Activated T-cell treated with anti-CD3 and anti-CD28 coated beads, Interleukin-2, amount 50 U/mL, for 72 hours (primary cell): ENCODE results near the gene RSPO1. TPM values are rescaled to one million over a fixed set of nuclear protein-coding genes. Genes with fewer than 3 reads are reported as not detected.

ENCODE experiments used
- ATAC-seq, 2 donors: fragments of 150-1000 bp; cut with Tn5 transposase; replicated peaks in 1 of 2; 2 replicates each; pipeline ENCODE4 v1.10.0; 2021; ENCODE audit warnings: moderate library complexity in 2 of 2, mild to moderate bottlenecking in 1 of 2
- DNase-seq, 2 donors: peaks; one replicate each; pipeline ENCODE4 v3.0.0; 2021 to 2022; ENCODE audit warnings: mixed read lengths in 1 of 2
- H3K27ac Mint-ChIP-seq: one replicate; pipeline ENCODE4 v1.8.0; 2022; ENCODE audit warnings: mild to moderate bottlenecking, moderate library complexity, mixed read lengths
- H3K27me3 Mint-ChIP-seq: one replicate; pipeline ENCODE4 v1.8.0; 2022; ENCODE audit warnings: low read depth, mixed read lengths
- H3K36me3 Mint-ChIP-seq, 2 donors: one replicate each; pipeline ENCODE4 v1.8.0; 2022; ENCODE audit warnings: mixed read lengths in 2 of 2, mild to moderate bottlenecking in 1 of 2; ENCODE audit not compliant: insufficient read depth in 2 of 2
- H3K4me1 Mint-ChIP-seq: one replicate; pipeline ENCODE4 v1.8.0; 2022; ENCODE audit warnings: low read depth, mixed read lengths
- H3K4me3 Mint-ChIP-seq, 2 donors: one replicate each; pipeline ENCODE4 v1.8.0; 2022; ENCODE audit warnings: mild to moderate bottlenecking in 2 of 2, mixed read lengths in 2 of 2, moderate library complexity in 2 of 2
- H3K9me3 Mint-ChIP-seq, 2 donors: one replicate each; pipeline ENCODE4 v1.8.0; 2022; ENCODE audit warnings: mixed read lengths in 2 of 2
- total RNA-seq, 2 donors: library from RNA; stranded (reverse); gene quantifications; one replicate each; pipeline ENCODE4 v1.2.3, GENCODE V29; 2022

The RSPO1 gene
- total RNA-seq, 2 donors from 2014 or later, result not detected

DNA sequence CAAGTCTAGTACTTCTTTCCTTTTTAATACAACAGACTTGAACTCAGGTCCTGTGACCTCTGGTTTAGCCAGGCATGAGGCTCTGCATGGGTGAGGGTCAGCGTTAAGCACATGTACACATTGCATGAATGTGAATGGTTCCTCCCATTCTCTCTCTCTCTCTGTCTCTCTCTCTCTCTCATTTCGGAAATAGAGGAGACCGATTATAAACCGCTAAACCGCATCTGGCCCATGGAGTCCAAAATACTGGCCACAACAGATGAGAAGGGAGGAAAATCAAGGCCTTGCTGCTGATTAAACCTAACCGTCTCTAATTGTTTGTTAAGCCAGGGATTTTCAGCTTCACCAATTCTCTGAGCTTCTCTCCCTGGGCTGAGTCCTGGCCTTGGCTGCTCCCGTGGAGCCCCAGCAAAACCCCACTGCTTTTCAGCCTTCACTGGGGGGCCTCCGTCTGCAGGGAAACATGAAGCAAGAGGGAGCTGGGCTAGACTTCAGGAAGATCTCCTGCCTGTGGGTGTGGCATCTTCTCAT is 6.6 kb downstream of the RSPO1 start:
- no peaks in the 10 kb centered on the region for H3K4me1 Mint-ChIP-seq
- DNase-seq (no peak), ATAC-seq (no peak)
- peaks cover 79% of the 10 kb centered on the region for H3K27me3 Mint-ChIP-seq
- H3K27ac Mint-ChIP-seq, result no peak overlapping the region
- no peaks in the 10 kb centered on the region for H3K36me3 Mint-ChIP-seq
- no peak overlapping the region for H3K4me3 Mint-ChIP-seq
- no peaks in the 10 kb centered on the region for H3K9me3 Mint-ChIP-seq

DNA sequence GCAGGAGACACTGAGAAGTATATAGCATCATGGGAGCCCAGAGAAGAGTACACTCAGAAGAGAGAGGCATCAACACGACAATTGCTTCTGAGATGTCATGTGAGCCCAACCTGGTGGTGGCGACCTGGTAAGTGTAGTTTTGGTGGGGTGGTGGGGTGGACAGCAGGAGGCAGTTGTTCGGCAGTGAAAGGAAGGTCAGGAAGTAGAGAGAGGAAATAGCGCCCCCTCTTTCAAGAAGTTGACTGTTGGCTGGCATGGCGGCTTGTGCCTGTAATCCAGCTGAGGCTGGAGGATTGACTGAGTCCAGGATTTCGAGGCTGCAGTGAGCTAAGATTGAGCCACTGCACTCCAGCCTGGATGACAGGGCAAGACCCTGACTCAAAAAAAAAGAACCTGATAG is 12.6 kb downstream of the RSPO1 start:
- no peaks in the 10 kb centered on the region for H3K36me3 Mint-ChIP-seq
- H3K9me3 Mint-ChIP-seq, result no peaks in the 10 kb centered on the region
- no peak overlapping the region for H3K27ac Mint-ChIP-seq
- peaks cover 44% of the 10 kb centered on the region for H3K27me3 Mint-ChIP-seq
- ATAC-seq (no peak), DNase-seq (no peak)
- H3K4me1 Mint-ChIP-seq, result no peaks in the 10 kb centered on the region
- no peak overlapping the region for H3K4me3 Mint-ChIP-seq

DNA sequence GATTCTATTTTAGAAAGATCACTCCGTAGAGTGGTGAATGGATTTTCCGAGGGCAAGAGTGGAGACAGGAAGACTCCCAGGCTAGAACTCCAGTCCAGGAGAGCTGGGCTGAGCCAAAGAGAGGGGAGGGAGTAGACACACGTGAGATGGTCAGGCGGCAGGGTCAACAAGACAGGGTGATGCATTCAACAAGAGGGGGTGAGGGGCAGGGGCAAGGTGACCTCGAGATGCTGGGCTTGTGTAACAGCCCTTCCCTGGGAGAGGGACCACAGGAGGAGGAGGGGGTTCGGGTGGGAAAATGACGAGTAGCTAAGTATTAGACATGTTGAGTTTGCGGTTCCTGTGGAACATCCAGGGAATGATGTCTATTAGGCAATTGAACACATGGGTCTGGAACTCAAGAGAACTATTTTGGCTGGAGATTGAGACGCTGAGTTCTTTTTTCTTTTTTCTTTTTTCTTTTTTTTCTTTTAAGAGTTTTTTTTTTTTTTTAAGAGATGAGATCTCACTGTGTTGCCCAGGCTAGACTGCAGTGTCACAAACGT is 13.3 kb downstream of the RSPO1 start:
- Mint-ChIP-seq H3K4me1 (no peaks in the 10 kb centered on the region), H3K36me3 (no peaks in the 10 kb centered on the region), H3K9me3 (no peaks in the 10 kb centered on the region), H3K27ac (no peak overlapping the region), H3K4me3 (no peak overlapping the region), H3K27me3 (peaks cover 37% of the 10 kb centered on the region)
- DNase-seq (no peak), ATAC-seq (no peak)

DNA sequence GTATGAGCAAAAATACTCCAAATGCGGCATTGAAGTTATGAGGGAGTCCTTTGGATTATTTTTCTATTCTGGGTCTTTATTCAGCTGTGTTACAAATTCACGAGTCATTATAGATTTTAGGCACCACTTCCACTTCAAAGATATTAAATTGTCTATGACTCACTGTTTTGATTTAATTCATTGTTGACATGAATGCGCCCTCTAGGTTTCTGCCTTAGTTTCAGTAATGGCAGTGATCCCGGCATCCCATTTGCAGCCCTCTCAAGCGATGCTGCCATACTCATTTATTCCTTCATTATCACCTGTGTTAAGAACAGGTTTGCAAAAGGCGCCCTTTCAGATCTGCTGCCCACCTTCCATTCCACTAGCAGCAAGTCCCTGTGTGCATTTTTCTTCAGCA is 14.0 kb downstream of the RSPO1 start:
- Mint-ChIP-seq H3K4me1 (no peaks in the 10 kb centered on the region), H3K27ac (no peak overlapping the region), H3K9me3 (no peaks in the 10 kb centered on the region), H3K27me3 (peaks cover 38% of the 10 kb centered on the region), H3K4me3 (no peak overlapping the region), H3K36me3 (no peaks in the 10 kb centered on the region)
- no peak for DNase-seq
- ATAC-seq, result no peak

DNA sequence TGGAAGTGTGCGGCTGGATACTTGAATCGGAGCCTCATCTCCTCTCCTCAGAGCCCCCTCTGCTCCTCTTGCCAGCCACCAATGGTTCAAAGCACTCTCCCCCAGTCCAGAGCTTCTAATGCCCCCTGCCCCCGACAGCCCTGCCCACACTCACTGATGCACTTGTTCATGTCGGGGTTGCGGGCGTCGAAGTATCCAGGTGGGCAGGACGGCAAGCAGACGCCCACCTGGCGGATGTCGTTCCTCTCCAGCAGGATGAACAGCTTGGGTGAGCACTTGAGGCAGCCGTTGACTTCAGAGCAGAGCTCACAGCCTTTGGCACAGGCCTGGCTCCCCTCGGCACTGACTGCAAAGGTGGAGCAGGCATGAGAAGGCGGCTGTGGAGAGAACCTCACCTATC is 18.4 kb downstream of the RSPO1 start:
- no peaks in the 10 kb centered on the region for H3K4me1 Mint-ChIP-seq
- ATAC-seq, result no peak
- peaks cover 34% of the 10 kb centered on the region for H3K27me3 Mint-ChIP-seq
- H3K27ac Mint-ChIP-seq, result no peak overlapping the region
- H3K9me3 Mint-ChIP-seq, result no peaks in the 10 kb centered on the region
- no peaks in the 10 kb centered on the region for H3K36me3 Mint-ChIP-seq
- no peak for DNase-seq
- H3K4me3 Mint-ChIP-seq, result no peak overlapping the region

DNA sequence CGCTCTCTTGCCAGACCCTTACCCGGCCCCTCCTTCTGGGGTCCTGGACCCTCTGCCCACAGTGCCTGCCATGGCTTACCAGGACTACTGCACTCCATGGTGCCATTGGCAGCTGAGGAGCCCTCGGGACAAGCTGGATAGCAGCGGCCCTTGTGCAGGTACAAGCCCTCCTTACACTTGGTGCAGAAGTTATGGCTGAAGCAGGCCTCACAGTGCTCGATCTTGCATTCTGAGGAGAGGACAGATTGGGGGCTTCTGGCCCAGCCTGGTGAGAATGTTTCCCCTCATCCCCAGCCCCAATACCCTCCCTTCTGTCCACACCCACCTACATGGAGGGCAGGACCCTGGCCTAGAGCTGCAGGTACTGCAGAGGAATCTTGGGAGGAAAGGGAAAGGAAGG is 20.6 kb downstream of the RSPO1 start:
- H3K36me3 Mint-ChIP-seq, result no peaks in the 10 kb centered on the region
- ATAC-seq, result no peak

DNA sequence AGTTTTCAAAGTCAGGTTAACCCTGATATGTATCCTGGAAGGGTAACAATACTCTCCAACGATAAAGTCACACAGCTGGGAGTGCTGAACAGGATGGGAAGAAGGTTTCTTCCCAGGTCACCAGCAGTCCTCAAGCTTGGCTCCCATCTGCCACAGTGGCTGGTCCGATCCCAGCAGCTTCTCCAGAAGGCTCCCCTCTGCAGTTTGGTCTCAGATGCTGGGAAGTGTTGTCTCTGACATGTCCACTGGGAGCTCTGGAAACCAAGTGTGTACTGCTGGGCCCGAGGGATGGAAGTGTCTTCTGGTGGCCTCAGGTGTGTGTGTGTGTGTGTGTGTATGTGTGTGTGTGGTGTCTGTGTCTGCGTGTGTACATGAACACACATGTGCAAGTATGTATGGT is 22.5 kb downstream of the RSPO1 start:
- H3K36me3 Mint-ChIP-seq, result no peaks in the 10 kb centered on the region
- no peak for ATAC-seq
- DNase-seq, result no peak
- no peak overlapping the region for H3K27ac Mint-ChIP-seq
- H3K4me1 Mint-ChIP-seq, result no peaks in the 10 kb centered on the region
- no peak overlapping the region for H3K4me3 Mint-ChIP-seq
- peaks cover 13% of the 10 kb centered on the region for H3K27me3 Mint-ChIP-seq
- H3K9me3 Mint-ChIP-seq, result no peaks in the 10 kb centered on the region

More for the DNA sequence above, 20.6 kb downstream of the RSPO1 start:
- no peak overlapping the region for H3K4me3 Mint-ChIP-seq
- H3K9me3 Mint-ChIP-seq, result no peaks in the 10 kb centered on the region
- peaks cover 30% of the 10 kb centered on the region for H3K27me3 Mint-ChIP-seq
- DNase-seq, result no peak
- H3K4me1 Mint-ChIP-seq, result no peaks in the 10 kb centered on the region
- no peak overlapping the region for H3K27ac Mint-ChIP-seq

DNA sequence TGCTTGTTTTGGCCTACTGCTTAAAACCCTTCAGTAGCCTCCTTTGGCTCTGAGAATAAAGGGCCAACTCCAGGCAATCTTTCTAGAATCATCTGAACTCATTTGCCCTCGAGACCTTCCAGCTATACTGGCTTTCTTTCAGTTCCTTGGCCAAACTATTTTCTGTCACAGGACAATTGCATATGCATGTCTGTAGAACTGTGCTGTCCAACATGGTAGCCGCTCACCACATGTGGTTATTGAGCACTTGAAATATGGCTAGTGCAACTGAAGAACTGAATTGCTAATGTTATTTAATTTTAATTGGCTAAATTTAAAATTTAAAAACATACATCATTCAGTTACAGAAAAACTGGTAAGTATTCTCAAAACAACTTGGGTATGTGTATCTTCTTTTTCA is 24.7 kb downstream of the RSPO1 start:
- no peak for DNase-seq
- Mint-ChIP-seq H3K4me1 (no peaks in the 10 kb centered on the region), H3K27me3 (peaks cover 1% of the 10 kb centered on the region), H3K27ac (no peak overlapping the region), H3K9me3 (no peaks in the 10 kb centered on the region), H3K36me3 (no peaks in the 10 kb centered on the region), H3K4me3 (no peak overlapping the region)
- ATAC-seq, result no peak

DNA sequence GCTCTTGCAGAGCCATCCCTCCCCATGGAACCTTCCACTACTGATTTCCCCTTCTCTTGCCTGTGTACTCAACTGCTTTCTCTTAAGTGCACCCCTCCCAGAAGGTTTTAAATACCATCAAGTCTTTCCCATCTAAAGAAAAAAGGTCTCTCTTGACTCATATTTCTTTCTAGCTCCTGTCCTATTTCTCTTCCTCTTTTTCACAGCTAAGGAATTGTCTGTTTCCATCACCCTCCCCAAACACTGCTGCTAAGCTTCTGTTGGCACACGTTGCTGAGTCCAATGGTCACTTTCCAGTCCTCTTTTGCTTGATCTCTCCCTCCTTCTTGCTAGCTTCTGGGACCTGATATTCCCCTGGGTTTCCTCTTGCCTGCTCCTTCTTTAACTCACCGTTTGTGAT is 25.7 kb downstream of the RSPO1 start:
- no peak overlapping the region for H3K4me3 Mint-ChIP-seq
- no peak for ATAC-seq
- H3K9me3 Mint-ChIP-seq, result no peaks in the 10 kb centered on the region
- no peak overlapping the region for H3K27ac Mint-ChIP-seq
- H3K4me1 Mint-ChIP-seq, result no peaks in the 10 kb centered on the region
- H3K36me3 Mint-ChIP-seq, result no peaks in the 10 kb centered on the region
- DNase-seq, result no peak
- H3K27me3 Mint-ChIP-seq, result no peaks in the 10 kb centered on the region

DNA sequence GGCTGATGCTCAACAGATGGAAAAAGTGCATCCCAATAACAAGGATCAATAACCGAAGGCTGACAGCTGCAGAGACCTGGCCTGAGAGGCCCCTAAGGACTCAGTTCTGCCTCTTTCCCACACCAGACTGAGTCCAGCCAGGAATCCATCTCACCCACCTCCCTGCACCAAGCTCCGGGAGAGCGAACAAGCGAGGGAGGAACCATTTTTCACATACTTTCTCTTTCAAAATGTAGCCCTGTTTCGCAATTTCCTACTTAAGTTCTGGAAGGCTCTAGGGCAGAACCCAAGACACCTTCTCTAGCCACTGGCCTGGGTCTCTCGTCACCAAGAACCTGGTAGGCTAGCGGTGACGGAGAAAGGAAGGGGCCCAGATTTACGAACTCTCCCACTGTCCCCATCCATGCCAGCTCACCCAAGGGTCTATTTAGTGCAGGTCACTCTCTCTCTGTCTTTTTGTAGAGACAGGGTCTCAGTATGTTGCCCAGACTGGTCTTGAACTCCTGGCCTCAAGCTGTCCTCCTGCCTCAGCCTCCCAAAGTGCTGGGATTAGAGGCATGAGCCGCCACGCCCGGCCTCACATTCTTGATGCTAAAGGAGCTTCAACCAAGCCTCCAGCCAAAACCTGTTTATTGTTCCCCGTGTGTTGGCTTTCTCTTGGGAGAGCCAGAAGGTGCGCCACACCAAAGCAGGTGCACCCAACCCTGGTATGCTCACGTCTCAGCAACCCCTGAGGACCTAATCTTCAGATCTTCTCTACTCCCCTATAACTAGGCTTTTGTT is 28.0 kb downstream of the RSPO1 start:
- no peak overlapping the region for H3K4me3 Mint-ChIP-seq
- H3K36me3 Mint-ChIP-seq, result no peaks in the 10 kb centered on the region
- DNase-seq, result no peak
- peaks cover 5% of the 10 kb centered on the region for H3K4me1 Mint-ChIP-seq
- no peaks in the 10 kb centered on the region for H3K27me3 Mint-ChIP-seq
- no peaks in the 10 kb centered on the region for H3K9me3 Mint-ChIP-seq
- no peak for ATAC-seq
- H3K27ac Mint-ChIP-seq, result no peak overlapping the region

DNA sequence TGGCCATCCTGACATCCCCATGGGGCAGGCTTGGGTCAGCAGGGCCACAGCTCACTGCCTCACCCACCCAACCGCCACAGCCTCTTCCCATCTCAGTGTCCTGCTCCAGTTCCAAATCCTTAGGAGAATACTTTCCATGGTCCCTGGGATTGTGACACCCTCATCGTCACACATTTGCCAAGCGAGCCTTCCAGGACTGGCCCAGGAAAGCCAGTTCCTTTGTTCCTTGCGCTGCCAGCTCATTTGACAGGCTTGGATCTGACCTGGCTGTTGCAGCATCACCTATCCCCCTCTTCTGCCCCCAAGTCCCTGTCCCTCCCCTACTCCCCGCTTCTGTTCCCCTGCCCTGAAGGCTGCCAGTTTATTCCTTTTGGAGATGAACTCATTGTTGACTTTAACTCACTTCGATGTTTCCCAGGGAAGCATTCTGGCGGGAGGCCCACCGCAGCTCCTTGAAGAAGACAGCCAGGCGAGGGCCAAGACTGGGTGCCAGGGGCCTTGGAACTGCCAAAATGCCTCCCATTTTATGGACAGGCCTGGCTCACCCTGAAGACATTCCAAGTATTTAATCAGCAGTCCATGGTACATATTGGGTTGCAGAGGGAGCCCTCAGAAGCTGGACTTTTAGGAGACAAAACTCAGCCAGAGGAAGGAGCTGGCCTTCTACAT is 28.8 kb downstream of the RSPO1 start:
- DNase-seq (no peak), ATAC-seq (no peak)
- no peaks in the 10 kb centered on the region for H3K9me3 Mint-ChIP-seq
- no peaks in the 10 kb centered on the region for H3K27me3 Mint-ChIP-seq
- peaks cover 5% of the 10 kb centered on the region for H3K4me1 Mint-ChIP-seq
- H3K4me3 Mint-ChIP-seq, result no peak overlapping the region
- no peak overlapping the region for H3K27ac Mint-ChIP-seq
- no peaks in the 10 kb centered on the region for H3K36me3 Mint-ChIP-seq

DNA sequence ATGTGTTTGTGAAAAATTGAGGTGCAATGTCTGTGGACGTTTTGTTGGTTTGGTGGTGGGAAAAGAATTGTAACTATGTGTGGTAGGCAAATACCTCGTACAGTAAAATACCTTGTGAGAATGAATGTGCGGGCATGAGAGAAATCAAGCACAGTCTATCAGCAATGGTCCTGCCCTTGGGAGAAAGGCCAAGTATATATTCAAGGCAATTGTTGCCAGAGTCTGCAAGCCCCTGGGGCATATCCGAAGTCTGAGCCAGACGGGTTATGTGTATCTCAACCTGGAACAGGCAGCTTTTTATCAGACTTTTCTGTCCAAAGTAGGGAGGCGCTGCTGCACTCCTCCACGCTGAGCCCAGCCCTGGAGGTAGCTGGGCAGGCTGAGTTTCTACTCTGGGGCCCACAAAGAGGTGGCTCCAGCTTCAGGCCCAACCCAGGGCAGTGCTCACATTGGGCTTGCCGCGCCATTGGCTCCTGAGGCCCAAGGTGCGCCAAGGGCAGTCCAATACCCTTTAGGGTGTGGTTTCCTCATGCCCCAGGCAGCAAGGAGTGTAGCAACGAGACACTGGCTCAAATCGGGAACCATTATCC is 29.5 kb downstream of the RSPO1 start:
- no peaks in the 10 kb centered on the region for H3K36me3 Mint-ChIP-seq
- ATAC-seq, result no peak
- H3K9me3 Mint-ChIP-seq, result no peaks in the 10 kb centered on the region

More for the DNA sequence above, 29.5 kb downstream of the RSPO1 start:
- Mint-ChIP-seq H3K27me3 (no peaks in the 10 kb centered on the region), H3K4me1 (peaks cover 5% of the 10 kb centered on the region), H3K27ac (no peak overlapping the region), H3K4me3 (no peak overlapping the region)
- DNase-seq, result no peak
